ENCODE data around the gene NOVA2. TPM values are rescaled to one million over a fixed set of nuclear protein-coding genes. Genes with fewer than 3 reads are reported as not detected.

Gene NOVA2
- total and polyA plus RNA-seq, 9 of the 15 experiments (the other 6 are each of a cell fraction or from before 2014, with no cell fraction given), result not detected

DNA sequence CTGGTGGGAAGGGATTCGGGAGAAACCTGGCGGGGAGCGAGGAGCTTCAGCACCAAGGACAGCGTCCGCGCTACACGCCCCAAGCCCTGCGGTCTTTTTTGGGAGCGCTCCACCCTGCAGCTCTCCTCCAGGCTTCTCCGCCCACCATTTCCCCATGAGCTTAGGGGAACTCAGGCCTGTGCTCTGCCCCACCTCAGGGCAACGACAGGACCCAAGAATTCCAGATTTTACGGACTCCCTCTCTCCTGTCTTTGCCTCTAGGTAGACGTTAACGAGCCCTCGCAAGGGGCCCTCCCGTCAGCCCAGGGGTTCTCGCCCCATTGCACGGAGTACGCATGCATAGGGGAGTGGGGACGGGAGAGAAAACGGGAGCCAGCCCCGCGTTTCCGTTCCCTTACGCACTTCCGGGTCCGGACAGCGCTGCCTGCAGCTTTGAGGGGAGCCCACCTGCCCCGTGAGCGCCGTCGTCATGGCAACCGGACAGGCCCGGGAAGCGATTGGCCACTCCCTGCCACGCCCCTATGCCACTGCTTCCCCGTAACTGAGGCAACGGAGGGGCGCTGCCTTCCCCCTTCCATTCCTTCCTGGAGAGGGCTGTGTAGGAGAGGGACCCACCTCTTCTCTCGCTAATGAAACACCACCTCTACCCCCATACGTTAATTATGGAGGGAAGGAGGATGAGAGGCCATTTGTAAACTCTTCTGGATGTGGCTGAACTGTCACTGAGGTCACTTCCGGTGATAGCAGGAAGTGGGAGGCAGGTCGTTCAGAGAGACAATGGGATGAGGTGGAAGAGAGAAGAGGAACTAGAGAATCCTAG is 20.8 kb downstream of the NOVA2 start (continued):
- TF ChIP-seq FOXA1 (IDR thresholded peaks at IDR 0.05; ENCODE audit: borderline replicate concordance), result no peak
- TF ChIP-seq, protein P1, sequence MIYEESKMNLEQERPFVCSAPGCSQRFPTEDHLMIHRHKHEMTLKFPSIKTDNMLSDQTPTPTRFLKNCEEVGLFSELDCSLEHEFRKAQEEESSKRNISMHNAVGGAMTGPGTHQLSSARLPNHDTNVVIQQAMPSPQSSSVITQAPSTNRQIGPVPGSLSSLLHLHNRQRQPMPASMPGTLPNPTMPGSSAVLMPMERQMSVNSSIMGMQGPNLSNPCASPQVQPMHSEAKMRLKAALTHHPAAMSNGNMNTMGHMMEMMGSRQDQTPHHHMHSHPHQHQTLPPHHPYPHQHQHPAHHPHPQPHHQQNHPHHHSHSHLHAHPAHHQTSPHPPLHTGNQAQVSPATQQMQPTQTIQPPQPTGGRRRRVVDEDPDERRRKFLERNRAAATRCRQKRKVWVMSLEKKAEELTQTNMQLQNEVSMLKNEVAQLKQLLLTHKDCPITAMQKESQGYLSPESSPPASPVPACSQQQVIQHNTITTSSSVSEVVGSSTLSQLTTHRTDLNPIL (CRISPR knock-in tag; IDR thresholded peaks at IDR 0.05), result no peak
- peak; percentile 69; the same call in 1 of the 2 replicates for TF ChIP-seq ZNF395 (CRISPR knock-in tag; IDR thresholded peaks at IDR 0.05)
- TF ChIP-seq ETS2 (tag; IDR thresholded peaks at IDR 0.05; ENCODE audit: borderline replicate concordance, poor library complexity, severe bottlenecking), result no peak
- no peak for TF ChIP-seq SRSF1 (IDR thresholded peaks at IDR 0.05; ENCODE audit: low read depth, low read length)
- no peak for TF ChIP-seq LARP7 (IDR thresholded peaks at IDR 0.05)
- TF ChIP-seq KLF13 (tag; IDR thresholded peaks at IDR 0.05; ENCODE audit: borderline replicate concordance, low read depth), result no peak
- TF ChIP-seq, protein P2, sequence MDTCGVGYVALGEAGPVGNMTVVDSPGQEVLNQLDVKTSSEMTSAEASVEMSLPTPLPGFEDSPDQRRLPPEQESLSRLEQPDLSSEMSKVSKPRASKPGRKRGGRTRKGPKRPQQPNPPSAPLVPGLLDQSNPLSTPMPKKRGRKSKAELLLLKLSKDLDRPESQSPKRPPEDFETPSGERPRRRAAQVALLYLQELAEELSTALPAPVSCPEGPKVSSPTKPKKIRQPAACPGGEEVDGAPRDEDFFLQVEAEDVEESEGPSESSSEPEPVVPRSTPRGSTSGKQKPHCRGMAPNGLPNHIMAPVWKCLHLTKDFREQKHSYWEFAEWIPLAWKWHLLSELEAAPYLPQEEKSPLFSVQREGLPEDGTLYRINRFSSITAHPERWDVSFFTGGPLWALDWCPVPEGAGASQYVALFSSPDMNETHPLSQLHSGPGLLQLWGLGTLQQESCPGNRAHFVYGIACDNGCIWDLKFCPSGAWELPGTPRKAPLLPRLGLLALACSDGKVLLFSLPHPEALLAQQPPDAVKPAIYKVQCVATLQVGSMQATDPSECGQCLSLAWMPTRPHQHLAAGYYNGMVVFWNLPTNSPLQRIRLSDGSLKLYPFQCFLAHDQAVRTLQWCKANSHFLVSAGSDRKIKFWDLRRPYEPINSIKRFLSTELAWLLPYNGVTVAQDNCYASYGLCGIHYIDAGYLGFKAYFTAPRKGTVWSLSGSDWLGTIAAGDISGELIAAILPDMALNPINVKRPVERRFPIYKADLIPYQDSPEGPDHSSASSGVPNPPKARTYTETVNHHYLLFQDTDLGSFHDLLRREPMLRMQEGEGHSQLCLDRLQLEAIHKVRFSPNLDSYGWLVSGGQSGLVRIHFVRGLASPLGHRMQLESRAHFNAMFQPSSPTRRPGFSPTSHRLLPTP (IDR thresholded peaks at IDR 0.05; ENCODE audit: borderline replicate concordance, extremely low read depth, insufficient read length), result no peak
- no peak for TF ChIP-seq SRSF9 (IDR thresholded peaks at IDR 0.05; ENCODE audit: borderline replicate concordance, low read depth, low read length)
- no peak for TF ChIP-seq TCF15 (CRISPR knock-in tag; IDR thresholded peaks at IDR 0.05)
- no peak for TF ChIP-seq MECOM (CRISPR knock-in tag; IDR thresholded peaks at IDR 0.05)
- TF ChIP-seq KAT7 (CRISPR knock-in tag; IDR thresholded peaks at IDR 0.05; ENCODE audit: borderline replicate concordance), result 0 out of 2 replicates have a peak, but pooled peaks have one; percentile 43
- TF ChIP-seq COPS2 (conservative IDR thresholded peaks at IDR 0.05), result no peak
- TF ChIP-seq TEAD2 (tag; IDR thresholded peaks at IDR 0.05), result no peak
- no peak for TF ChIP-seq FIP1L1 (IDR thresholded peaks at IDR 0.05; ENCODE audit: low read depth, low read length, poor library complexity, severe bottlenecking)
- TF ChIP-seq SIN3B (IDR thresholded peaks at IDR 0.05; ENCODE audit: low read depth), result no peak
- TF ChIP-seq ZNF707 (CRISPR knock-in tag; conservative IDR thresholded peaks at IDR 0.05), result no peak
- no peak for TF ChIP-seq PTRF (tag; IDR thresholded peaks at IDR 0.05)
- no peak for TF ChIP-seq HNRNPLL (IDR thresholded peaks at IDR 0.05; ENCODE audit: low read depth, low read length, poor library complexity, severe bottlenecking)
